Psoas muscle (tissue), 8 donors: ENCODE measurements around the gene FLNB. TPM values are rescaled to one million over a fixed set of nuclear protein-coding genes. Genes with fewer than 3 reads are reported as not detected.

ENCODE experiments used
- ATAC-seq, 4 donors: fragments of 200-7000 bp; cut with Tn5 transposase; one replicate each; pipeline ENCODE4 v1.9.1; 2020; ENCODE audit warnings: moderate library complexity in 3 of 4, mild to moderate bottlenecking in 2 of 4
- DNase-seq, 2 donors: peaks; one replicate each; pipeline ENCODE4 v3.0.0-alpha.2; 2020
- H3K27ac ChIP-seq: fragments of 200-600 bp; one replicate; pipeline ENCODE4 v1.8.0; 2022
- H3K27me3 ChIP-seq, 3 donors: fragments of 200-600 bp in 1 of 3; one replicate each; pipeline versions ENCODE4 v1.6.1 to v1.8.0; 2013 to 2022; ENCODE audit warnings: low read length in 2 of 3, mild to moderate bottlenecking in 2 of 3, moderate library complexity in 1 of 3; ENCODE audit not compliant: insufficient read depth in 3 of 3
- H3K36me3 ChIP-seq, 2 donors: fragments of 200-600 bp in 1 of 2; one replicate each; pipeline versions ENCODE4 v1.6.1 to v1.8.0; 2013 to 2022; ENCODE audit warnings: low read depth in 1 of 2, mild to moderate bottlenecking in 1 of 2, moderate library complexity in 1 of 2; ENCODE audit not compliant: insufficient read depth in 1 of 2
- H3K4me1 ChIP-seq: fragments of 200-600 bp; one replicate; pipeline ENCODE4 v1.8.0; 2022
- H3K4me3 ChIP-seq: fragments of 200-600 bp; one replicate; pipeline ENCODE4 v1.8.0; 2022; ENCODE audit warnings: mild to moderate bottlenecking
- H3K9me3 ChIP-seq: fragments of 200-600 bp; one replicate; pipeline ENCODE4 v1.8.0; 2022
- WGBS, 3 donors: extraction: QIAGEN DNeasy Blood & Tissue Kit; methylation state at CpG; one replicate each; pipeline versions ENCODE4 v1.1.6 to v1.1.7; 2013; 5-methylcytosine and 5-hydroxymethylcytosine counted together
- intact Hi-C, 2 donors: fragments of 100-400 bp; cut with DNase I; formaldehyde crosslinking; loops; one replicate each; pipeline versions ENCODE4 v1.11.0 to v1.14.2; 2022
- polyA plus RNA-seq, 3 donors: library from polyadenylated mRNA; stranded (reverse); fragments of 200-250 nt; gene quantifications; one replicate each; pipeline ENCODE4 v1.2.3, GENCODE V29; 2013
- total RNA-seq, 4 donors: library from RNA; stranded (reverse); fragmentation: NEBNext Ultra II Directional in 2 of 4; extraction: Animal tissue kit (Norgen Biotek cat#: 25700) in 2 of 4; gene quantifications; one replicate each; pipeline versions ENCODE4 v1.2.1 to v1.2.4, GENCODE V29; 2021 to 2023
- TF ChIP-seq, protein P1 (sequence below): fragments of 200-600 bp; IDR thresholded peaks from one replicate; pipeline ENCODE4 v1.8.0; 2022; ENCODE audit warnings: antibody characterized with exemption
- donor health status: healthy with polysubstance abuse.
- donor health status: DM: no; HTN: no; CAD: no; lungs with moderate emphysema.
- donor health status: Bipolar disorder and iron deficiency.
- donor health status: healthy.
- donor health status: DM: yes; HTN: yes; CAD: no.
- donor health status: DM: no; HTN: no; CAD: no.
- donor health status: DM: no; HTN: no; CAD: no.
- donor health status: DM: yes; HTN: yes; CAD: no.

Gene FLNB
- total and polyA plus RNA-seq, 7 donors, result 6.4 to 17.9 (median 14.7) TPM

GRCh38 chr3:58190882-58191281 is 182.7 kb downstream of the FLNB start:
- DNase-seq, result no peak
- Histone ChIP-seq H3K27ac (no peak overlapping the region), H3K36me3 (no peaks in the 10 kb centered on the region), H3K4me3 (no peak overlapping the region), H3K4me1 (no peaks in the 10 kb centered on the region), H3K27me3 (no peaks in the 10 kb centered on the region), H3K9me3 (no peaks in the 10 kb centered on the region)
- intact Hi-C loops, result no loop called here
- 43 to 69% (median 56%) methylated on average over 4 of the region's 4 CpGs for WGBS, 3 donors
- TF ChIP-seq, protein P1, sequence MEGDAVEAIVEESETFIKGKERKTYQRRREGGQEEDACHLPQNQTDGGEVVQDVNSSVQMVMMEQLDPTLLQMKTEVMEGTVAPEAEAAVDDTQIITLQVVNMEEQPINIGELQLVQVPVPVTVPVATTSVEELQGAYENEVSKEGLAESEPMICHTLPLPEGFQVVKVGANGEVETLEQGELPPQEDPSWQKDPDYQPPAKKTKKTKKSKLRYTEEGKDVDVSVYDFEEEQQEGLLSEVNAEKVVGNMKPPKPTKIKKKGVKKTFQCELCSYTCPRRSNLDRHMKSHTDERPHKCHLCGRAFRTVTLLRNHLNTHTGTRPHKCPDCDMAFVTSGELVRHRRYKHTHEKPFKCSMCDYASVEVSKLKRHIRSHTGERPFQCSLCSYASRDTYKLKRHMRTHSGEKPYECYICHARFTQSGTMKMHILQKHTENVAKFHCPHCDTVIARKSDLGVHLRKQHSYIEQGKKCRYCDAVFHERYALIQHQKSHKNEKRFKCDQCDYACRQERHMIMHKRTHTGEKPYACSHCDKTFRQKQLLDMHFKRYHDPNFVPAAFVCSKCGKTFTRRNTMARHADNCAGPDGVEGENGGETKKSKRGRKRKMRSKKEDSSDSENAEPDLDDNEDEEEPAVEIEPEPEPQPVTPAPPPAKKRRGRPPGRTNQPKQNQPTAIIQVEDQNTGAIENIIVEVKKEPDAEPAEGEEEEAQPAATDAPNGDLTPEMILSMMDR, result no peak
- peak in 1 of 4 donors; percentile 45 for ATAC-seq

- no peak overlapping the region for H3K4me3 ChIP-seq
- no peaks in the 10 kb centered on the region for H3K9me3 ChIP-seq
- no peaks in the 10 kb centered on the region for H3K4me1 ChIP-seq
- no peak overlapping the region for H3K27ac ChIP-seq
- WGBS, 3 donors, result 73 to 76% (median 73%) methylated on average over 10 of the region's 10 CpGs
- intact Hi-C loops, result no loop called here
- H3K36me3 ChIP-seq, result no peaks in the 10 kb centered on the region
- ATAC-seq (no peak), DNase-seq (no peak)
- H3K27me3 ChIP-seq, result no peaks in the 10 kb centered on the region
- TF ChIP-seq, protein P1, result no peak
Measured at GRCh38 chr3:58191361-58191991, 183.3 kb downstream of the FLNB start.

DNA sequence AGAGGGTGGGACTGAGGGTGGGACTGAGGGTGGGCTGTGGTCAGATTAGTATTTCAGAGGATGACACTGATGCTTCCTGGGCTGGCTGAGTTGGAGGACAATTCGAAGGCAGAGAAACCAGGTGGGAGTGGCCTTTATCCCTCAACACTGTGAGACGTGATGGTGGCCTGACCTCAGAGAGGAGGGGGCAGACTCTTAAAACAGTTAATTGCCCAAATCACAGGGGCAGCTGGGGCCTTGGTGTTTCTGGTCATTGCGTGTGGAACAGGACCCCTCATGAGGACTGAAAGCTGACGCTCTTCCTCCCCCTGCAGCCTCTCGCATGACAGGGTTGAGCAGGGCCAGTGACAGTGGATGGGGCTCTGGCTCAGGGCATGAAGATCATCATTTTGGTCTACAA is 183.8 kb downstream of the FLNB start:
- intact Hi-C loops, result no loop called here
- Histone ChIP-seq H3K27me3 (no peaks in the 10 kb centered on the region), H3K4me3 (no peak overlapping the region), H3K36me3 (no peaks in the 10 kb centered on the region), H3K9me3 (no peaks in the 10 kb centered on the region), H3K27ac (no peak overlapping the region), H3K4me1 (no peaks in the 10 kb centered on the region)
- TF ChIP-seq, protein P1, result no peak
- DNase-seq, result no peak
- no peak for ATAC-seq
- WGBS, 3 donors, result 69 to 76% (median 71%) methylated on average over 5 of the region's 5 CpGs

DNA sequence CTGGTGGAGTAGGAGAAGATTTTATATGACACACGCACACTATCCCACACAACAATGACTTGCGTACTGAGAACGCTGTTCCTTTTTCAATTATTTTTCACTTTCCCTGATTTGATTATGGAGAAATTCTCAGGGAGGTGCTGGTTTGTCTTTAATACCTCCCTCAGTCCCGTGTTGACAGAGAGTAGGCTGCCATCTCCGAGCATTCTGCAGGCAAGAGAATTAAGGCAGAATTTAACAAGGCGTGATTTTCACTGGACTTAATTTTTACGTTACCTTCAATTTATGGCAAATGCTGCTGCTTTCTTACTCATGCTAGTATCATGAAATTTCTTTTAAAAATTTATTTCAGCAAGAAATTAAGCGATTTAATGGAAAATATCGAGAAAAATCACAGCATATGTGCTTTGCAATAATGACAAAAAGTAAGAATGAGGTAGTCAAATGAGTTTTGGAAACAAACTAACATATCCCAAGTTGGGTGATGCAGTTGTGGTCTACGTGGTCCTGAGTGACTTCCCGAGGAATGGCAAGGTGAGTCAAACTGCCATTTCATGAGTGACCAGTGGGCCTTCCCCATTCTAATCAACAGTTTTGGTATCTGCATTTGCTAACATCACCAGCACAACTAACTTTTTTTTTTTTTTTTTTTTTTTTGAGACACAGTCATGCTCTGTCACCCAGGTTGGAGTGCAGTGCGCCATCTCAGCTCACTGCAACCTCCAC is 185.6 kb downstream of the FLNB start:
- no peaks in the 10 kb centered on the region for H3K9me3 ChIP-seq
- WGBS, 3 donors, result 89 to 94% (median 93%) methylated on average over 12 of the region's 12 CpGs

More for the DNA sequence above, 185.6 kb downstream of the FLNB start:
- DNase-seq (no peak), ATAC-seq (no peak)
- H3K4me3 ChIP-seq, result no peak overlapping the region
- TF ChIP-seq, protein P1, result no peak
- no peaks in the 10 kb centered on the region for H3K36me3 ChIP-seq
- H3K4me1 ChIP-seq, result no peaks in the 10 kb centered on the region
- no peaks in the 10 kb centered on the region for H3K27me3 ChIP-seq
- no peak overlapping the region for H3K27ac ChIP-seq
- intact Hi-C loops, result no loop called here
